ENCODE measurements around the gene SNRNP70.

DNA sequence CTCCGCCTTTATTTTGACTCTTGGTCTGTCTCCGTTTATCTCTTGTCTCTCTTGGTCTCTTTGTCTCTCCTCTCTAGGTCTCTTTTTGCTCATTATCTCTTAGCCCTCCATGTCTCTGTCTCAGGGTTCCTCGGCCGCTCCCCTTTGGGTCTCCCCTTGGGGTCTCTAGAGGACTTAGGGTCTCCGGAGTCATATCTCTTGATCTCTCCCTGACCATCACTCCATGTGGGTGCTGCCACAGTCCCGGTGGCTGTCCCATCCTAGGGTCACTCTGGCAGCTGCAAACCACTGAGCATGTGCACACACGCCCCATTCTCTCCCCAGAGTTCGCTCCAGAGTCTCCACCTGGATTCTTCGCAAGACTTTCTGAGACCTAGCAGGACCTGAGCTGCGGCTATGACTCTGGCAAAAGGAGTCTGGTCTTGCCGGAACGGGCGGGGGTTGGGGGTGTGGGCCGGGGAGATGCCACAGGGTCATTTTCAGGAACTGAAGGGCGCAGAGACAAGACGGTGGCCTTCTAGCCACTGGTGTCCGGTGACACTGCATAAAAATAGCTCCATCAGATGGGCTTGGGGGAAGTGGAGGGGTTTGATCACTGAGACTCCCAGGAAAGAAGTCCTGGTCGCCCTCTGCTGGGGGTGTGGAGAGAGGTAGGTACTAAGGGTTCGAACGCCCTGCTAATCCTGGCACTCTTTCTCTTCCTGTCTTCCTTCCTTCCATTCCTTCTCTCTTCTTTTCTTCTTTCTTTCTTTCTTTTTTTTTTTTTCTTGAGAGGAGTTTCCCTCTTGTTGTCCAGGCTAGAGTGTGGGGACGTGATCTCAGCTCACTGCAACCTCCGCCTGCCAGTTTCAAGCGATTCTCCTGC lies 11.5 kb upstream of the SNRNP70 start:
- TF ChIP-seq, protein P1, sequence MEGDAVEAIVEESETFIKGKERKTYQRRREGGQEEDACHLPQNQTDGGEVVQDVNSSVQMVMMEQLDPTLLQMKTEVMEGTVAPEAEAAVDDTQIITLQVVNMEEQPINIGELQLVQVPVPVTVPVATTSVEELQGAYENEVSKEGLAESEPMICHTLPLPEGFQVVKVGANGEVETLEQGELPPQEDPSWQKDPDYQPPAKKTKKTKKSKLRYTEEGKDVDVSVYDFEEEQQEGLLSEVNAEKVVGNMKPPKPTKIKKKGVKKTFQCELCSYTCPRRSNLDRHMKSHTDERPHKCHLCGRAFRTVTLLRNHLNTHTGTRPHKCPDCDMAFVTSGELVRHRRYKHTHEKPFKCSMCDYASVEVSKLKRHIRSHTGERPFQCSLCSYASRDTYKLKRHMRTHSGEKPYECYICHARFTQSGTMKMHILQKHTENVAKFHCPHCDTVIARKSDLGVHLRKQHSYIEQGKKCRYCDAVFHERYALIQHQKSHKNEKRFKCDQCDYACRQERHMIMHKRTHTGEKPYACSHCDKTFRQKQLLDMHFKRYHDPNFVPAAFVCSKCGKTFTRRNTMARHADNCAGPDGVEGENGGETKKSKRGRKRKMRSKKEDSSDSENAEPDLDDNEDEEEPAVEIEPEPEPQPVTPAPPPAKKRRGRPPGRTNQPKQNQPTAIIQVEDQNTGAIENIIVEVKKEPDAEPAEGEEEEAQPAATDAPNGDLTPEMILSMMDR (IDR thresholded peaks at IDR 0.05 in 4 of 5, conservative IDR thresholded peaks at IDR 0.05 in 1 of 5): peak; percentile 27 to 60 (median 55)
- TF ChIP-seq POLR2A (IDR thresholded peaks at IDR 0.05): peak; percentile 46 to 49

All from gastrocnemius medialis (tissue), 4 donors.